HG03060 (cell line): ENCODE data around the gene TNNC1.

Source experiments
- ATAC-seq: cut with Tn5 transposase; IDR thresholded peaks from one replicate; pipeline ENCODE4 v1.9.1; 2021; ENCODE audit warnings: low read depth, moderate number of reproducible peaks; ENCODE audit not compliant: unreplicated experiment

TNNC1 gene

DNA sequence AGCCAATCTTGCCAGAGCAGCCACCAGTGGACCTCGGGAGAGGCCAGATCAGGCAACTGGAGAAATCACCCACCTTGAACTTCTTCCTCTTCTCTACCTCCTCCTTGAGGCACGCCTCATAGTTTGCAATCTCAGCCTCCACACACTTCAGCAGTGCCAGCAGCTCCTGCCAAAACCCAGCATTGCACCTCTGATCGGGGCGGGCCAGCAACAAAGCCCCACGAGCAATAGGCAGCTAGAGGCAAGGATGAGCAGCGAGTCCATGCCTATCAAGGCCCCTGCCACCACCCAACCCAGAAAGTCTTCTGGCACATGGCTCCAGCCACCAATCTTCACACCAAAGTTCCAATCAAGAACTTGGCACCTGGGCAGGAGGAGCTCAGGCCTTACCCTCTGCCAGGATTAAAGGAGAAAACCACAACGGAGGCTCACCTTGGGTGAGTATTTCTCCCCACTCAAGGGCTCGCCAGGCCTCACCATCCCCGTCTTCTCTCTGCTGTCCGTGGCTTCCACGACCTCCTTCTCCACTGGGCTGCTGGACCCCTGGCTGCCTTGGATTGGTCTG, 51.1 kb downstream of the TNNC1 start:
- no peak for ATAC-seq

GRCh38 chr3:52402101-52402521, 51.7 kb downstream of the TNNC1 start:
- no peak for ATAC-seq

GRCh38 chr3:52401551-52401950, 52.3 kb downstream of the TNNC1 start:
- ATAC-seq, result no peak
